Immature natural killer cell (primary cell): Measurements from ENCODE around the gene SGCG. TPM values are rescaled to one million over a fixed set of nuclear protein-coding genes. Genes with fewer than 3 reads are reported as not detected.
A peak's percentile ranks its signal among the peaks of the same experiment; 100 is the strongest.
"Not testable (repeated sequence)": the region's sequence is repeated elsewhere in the genome, so short reads cannot be mapped to it uniquely, and the experiment has no call there.

ENCODE experiments used
- DNase-seq, 3 donors: peaks; one replicate each; pipeline ENCODE4 v3.0.0; 2022; ENCODE audit warnings: mixed read lengths in 1 of 3
- H3K27ac Mint-ChIP-seq, 6 donors: one replicate each; pipeline ENCODE4 v1.8.0; 2020; ENCODE audit warnings: mixed read lengths in 6 of 6, mild to moderate bottlenecking in 5 of 6, inconsistent platforms in 4 of 6, moderate library complexity in 3 of 6
- H3K27me3 Mint-ChIP-seq, 3 donors: one replicate each; pipeline ENCODE4 v1.8.0; 2020 to 2021; ENCODE audit warnings: low read depth in 3 of 3, mild to moderate bottlenecking in 3 of 3, mixed read lengths in 3 of 3, moderate library complexity in 3 of 3, inconsistent platforms in 1 of 3
- H3K36me3 Mint-ChIP-seq, 3 donors: one replicate each; pipeline ENCODE4 v1.8.0; 2020; ENCODE audit warnings: mixed read lengths in 3 of 3, inconsistent platforms in 2 of 3, mild to moderate bottlenecking in 2 of 3
- H3K4me1 Mint-ChIP-seq, 2 donors: one replicate each; pipeline ENCODE4 v1.8.0; 2020; ENCODE audit warnings: inconsistent platforms in 2 of 2, mild to moderate bottlenecking in 2 of 2, mixed read lengths in 2 of 2, moderate library complexity in 1 of 2
- H3K4me3 Mint-ChIP-seq, 5 donors: one replicate each; pipeline ENCODE4 v1.8.0; 2020; ENCODE audit warnings: mild to moderate bottlenecking in 5 of 5, mixed read lengths in 5 of 5, inconsistent platforms in 3 of 5, moderate library complexity in 3 of 5
- H3K9me3 Mint-ChIP-seq, 6 donors: one replicate each; pipeline ENCODE4 v1.8.0; 2020; ENCODE audit warnings: mild to moderate bottlenecking in 6 of 6, mixed read lengths in 6 of 6, inconsistent platforms in 4 of 6, moderate library complexity in 3 of 6
- polyA plus RNA-seq, 3 donors: library from polyadenylated mRNA; unstranded; fragments of 300-500 nt; fragmentation: Illumina TruSeq; gene quantifications; one replicate each; pipeline ENCODE4 v1.2.3, GENCODE V29; 2021

SGCG gene
- polyA plus RNA-seq, 3 donors from 2014 or later, result not detected

DNA sequence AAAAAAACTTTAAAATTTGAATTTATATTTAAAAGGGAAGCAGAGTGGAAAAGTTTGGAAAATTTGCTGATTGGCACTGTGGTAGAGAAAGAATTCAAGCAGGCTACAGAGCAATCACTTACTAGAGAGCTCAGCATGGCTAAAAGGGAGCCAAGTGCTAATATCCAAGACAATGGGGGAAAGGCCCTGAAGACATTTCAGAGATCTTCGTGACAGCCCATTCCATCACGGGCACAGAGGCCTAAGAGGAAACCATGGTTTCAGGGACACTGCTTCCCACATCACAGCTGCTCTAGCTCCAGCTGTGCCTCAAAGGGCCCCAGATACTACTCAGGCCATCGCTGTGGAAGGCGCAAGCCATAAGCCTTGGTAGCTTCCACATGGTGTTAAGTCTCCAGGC is 73.7 kb downstream of the SGCG start:
- Mint-ChIP-seq H3K9me3 (peaks cover 0 to 22% (median 3%) of the 10 kb centered on the region in 6 donors), H3K4me3 (no peak overlapping the region), H3K4me1 (no peaks in the 10 kb centered on the region), H3K27me3 (peaks cover 0 to 3% (median 2%) of the 10 kb centered on the region in 3 donors), H3K36me3 (no peaks in the 10 kb centered on the region), H3K27ac (no peak overlapping the region)
- DNase-seq, result no peak

DNA sequence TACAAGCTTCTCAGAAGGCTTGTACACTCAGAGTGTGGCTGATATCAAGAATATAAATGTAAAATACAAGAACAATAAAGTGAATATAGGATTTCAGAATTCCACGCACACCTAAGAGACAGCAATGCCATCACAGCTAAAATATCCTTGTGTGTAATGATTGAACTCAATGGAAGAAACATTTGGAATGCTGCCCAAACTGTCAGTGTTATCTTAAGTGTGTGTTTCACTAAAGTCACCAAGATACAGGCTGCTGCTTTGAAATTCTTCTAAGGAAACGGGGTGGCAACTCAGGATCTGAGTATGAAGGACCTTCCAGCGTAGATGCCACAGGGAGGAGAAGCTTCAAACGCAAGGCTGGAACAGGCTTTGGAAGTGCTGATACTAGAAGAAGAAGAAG is 86.8 kb downstream of the SGCG start:
- Mint-ChIP-seq H3K4me1 (no peaks in the 10 kb centered on the region), H3K9me3 (no peaks in the 10 kb centered on the region), H3K36me3 (no peaks in the 10 kb centered on the region), H3K4me3 (no peak overlapping the region), H3K27ac (no peak overlapping the region), H3K27me3 (peaks cover 0 to 5% (median 3%) of the 10 kb centered on the region in 3 donors)
- DNase-seq, result no peak

DNA sequence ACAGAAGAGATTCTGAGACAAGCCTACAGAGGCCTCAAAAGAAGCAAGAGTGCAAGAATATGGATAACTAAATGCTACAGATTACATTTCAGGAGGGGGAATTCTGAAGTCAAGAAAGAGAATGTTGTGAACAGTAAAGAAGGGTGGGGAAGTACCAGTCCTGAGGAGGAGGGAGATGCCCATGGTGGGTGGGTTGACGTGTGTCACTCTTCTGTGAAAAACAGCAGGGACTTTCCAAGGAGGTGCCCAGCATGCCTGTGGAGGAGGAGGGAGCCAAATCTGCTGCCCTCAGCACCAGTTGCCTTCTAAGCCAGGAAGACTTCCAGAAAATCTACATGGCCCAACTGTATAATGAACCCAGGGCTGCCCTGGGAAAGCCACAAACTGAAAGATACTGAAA is 87.7 kb downstream of the SGCG start:
- H3K27me3 Mint-ChIP-seq, result peaks cover 3 to 5% (median 5%) of the 10 kb centered on the region in 3 donors
- no peaks in the 10 kb centered on the region for H3K9me3 Mint-ChIP-seq
- H3K36me3 Mint-ChIP-seq, result no peaks in the 10 kb centered on the region
- no peak overlapping the region for H3K27ac Mint-ChIP-seq
- no peak for DNase-seq
- no peak overlapping the region for H3K4me3 Mint-ChIP-seq
- H3K4me1 Mint-ChIP-seq, result no peaks in the 10 kb centered on the region

DNA sequence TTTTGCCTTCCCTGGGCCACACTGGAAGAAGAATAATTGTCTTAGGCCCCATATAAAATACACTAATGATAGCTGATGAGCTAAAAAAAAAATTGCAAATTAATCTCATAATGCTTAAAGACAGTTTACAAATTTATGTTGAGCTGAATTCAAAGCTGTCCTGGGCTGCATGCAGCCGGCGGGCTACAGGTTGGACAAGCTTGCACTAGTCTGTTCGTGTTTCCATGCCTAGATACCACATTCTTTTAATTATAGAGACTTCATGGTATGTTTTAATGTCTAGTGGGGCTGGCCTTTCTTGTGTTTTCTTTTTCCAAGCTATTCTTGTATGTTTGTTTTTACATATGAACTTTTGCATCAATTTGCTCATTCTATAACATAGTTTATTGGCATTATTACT is 90.6 kb downstream of the SGCG start:
- Mint-ChIP-seq H3K27ac (no peak overlapping the region), H3K27me3 (peaks cover 0 to 5% (median 3%) of the 10 kb centered on the region in 3 donors), H3K4me3 (no peak overlapping the region), H3K4me1 (no peaks in the 10 kb centered on the region), H3K9me3 (no peaks in the 10 kb centered on the region), H3K36me3 (no peaks in the 10 kb centered on the region)
- DNase-seq, result no peak

DNA sequence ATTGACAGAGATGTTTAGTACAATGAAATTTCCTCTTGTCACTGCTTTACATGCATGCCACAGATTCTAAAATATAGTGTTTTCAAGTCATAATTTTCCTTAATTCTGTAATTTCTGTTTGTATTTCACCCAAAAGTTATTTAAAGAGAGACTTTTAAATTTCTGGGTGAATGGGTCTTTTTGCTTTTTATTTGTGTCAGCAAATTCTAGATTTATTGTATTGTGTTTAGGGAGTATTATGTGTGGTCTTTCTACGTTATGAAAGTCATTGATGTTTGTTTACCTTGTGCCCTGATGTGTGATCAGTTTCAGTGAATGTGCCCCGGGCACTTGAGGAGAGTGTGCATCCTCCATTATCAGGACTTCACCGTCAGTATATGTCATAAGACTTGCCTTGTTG is 92.7 kb downstream of the SGCG start:
- peaks cover 2 to 5% (median 2%) of the 10 kb centered on the region in 3 donors for H3K27me3 Mint-ChIP-seq
- H3K36me3 Mint-ChIP-seq, result no peaks in the 10 kb centered on the region
- H3K4me3 Mint-ChIP-seq, result no peak overlapping the region
- no peaks in the 10 kb centered on the region for H3K4me1 Mint-ChIP-seq
- no peaks in the 10 kb centered on the region for H3K9me3 Mint-ChIP-seq
- no peak for DNase-seq
- no peak overlapping the region for H3K27ac Mint-ChIP-seq

DNA sequence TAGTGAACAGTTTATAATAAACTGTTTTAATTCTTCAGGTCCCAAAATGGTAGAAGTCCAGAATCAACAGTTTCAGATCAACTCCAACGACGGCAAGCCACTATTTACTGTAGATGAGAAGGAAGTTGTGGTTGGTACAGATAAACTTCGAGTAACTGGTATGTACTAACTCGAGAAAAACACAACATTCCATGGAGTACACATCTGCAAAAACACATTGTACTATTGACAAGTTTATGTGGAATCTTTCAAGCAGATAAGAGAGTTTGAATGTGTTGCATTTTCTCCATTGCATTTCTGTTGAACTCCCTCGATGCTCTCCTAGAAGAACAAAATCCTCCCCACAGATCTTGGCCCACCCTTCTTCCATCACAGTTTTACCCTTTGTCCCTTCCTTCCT is 98.5 kb downstream of the SGCG start:
- no peaks in the 10 kb centered on the region for H3K4me1 Mint-ChIP-seq
- H3K27ac Mint-ChIP-seq, result no peak overlapping the region

DNA sequence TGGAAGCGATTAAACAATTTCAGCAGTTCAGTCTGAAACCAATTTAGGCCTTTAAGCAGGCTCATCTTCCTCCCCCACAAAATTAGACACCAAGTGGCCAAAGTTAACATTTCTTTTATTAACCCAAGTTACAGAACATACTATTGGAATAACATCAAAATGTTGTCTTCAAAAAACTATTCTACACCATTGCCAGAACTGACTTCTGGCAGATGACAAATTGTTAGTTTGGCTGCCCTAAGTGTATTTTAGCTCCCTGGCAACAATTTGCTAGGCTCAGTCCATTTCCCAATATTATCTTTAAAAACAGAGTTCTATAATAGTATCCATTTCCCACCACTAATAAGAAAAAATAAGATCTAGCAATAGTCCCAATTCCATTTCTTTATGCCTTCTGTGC is 107.8 kb downstream of the SGCG start:
- Mint-ChIP-seq H3K27me3 (peaks cover 1 to 11% (median 5%) of the 10 kb centered on the region in 3 donors), H3K9me3 (no peaks in the 10 kb centered on the region)

More for the DNA sequence above, 98.5 kb downstream of the SGCG start:
- DNase-seq, result no peak
- Mint-ChIP-seq H3K27me3 (peaks cover 0 to 14% (median 2%) of the 10 kb centered on the region in 3 donors), H3K36me3 (no peaks in the 10 kb centered on the region), H3K4me3 (no peak overlapping the region), H3K9me3 (no peaks in the 10 kb centered on the region)

DNA sequence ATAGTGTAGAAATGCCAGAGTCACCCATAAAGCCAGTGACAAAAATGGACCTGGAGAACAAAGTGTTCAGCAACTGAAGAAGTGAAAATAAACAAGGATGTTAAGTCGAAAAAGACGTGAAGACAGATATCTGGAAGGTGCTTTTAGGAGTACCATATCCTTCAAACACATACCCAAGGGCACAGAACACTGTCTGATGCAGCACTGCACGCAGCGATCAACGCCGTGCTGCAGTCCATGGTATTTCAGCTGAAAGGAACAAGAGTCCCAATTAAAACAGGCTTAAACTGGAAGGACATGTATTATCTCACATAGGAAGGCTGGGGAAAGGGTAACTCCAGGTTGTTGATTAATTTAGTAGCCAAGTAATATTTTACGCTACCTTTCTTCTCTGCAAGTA is 108.2 kb downstream of the SGCG start:
- peaks cover 1 to 11% (median 5%) of the 10 kb centered on the region in 3 donors for H3K27me3 Mint-ChIP-seq
- no peaks in the 10 kb centered on the region for H3K36me3 Mint-ChIP-seq
- H3K27ac Mint-ChIP-seq, result no peak overlapping the region
- no peaks in the 10 kb centered on the region for H3K4me1 Mint-ChIP-seq
- DNase-seq, result no peak
- H3K9me3 Mint-ChIP-seq, result no peaks in the 10 kb centered on the region
- no peak overlapping the region for H3K4me3 Mint-ChIP-seq

More for the DNA sequence above, 107.8 kb downstream of the SGCG start:
- no peaks in the 10 kb centered on the region for H3K36me3 Mint-ChIP-seq
- no peak for DNase-seq
- H3K4me3 Mint-ChIP-seq, result no peak overlapping the region
- no peak overlapping the region for H3K27ac Mint-ChIP-seq
- no peaks in the 10 kb centered on the region for H3K4me1 Mint-ChIP-seq

DNA sequence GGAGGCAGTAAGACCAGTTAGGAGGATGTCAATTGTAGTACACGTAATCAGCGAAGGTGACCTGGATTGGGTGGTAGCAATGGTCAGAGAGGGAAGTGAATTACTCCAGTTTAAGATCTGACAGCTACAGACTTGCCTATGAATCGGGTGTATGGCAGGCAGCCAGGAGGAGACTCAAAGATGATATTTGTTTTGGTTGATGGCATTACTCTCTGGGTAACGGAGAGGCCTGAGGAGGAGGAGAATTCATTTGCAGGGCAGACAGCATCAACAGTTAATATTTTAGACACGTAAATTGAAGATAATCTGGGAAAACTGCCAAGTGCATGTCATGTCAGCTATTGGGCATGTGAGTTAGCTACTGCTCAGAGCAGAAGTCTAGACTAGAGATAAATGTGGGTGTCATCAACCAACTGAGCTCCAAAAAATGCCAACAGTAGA is 109.2 kb downstream of the SGCG start:
- Mint-ChIP-seq H3K27ac (no peak overlapping the region), H3K4me3 (no peak overlapping the region), H3K27me3 (peaks cover 0 to 8% (median 2%) of the 10 kb centered on the region in 3 donors), H3K36me3 (no peaks in the 10 kb centered on the region), H3K4me1 (no peaks in the 10 kb centered on the region), H3K9me3 (no peaks in the 10 kb centered on the region)
- DNase-seq, result no peak

DNA sequence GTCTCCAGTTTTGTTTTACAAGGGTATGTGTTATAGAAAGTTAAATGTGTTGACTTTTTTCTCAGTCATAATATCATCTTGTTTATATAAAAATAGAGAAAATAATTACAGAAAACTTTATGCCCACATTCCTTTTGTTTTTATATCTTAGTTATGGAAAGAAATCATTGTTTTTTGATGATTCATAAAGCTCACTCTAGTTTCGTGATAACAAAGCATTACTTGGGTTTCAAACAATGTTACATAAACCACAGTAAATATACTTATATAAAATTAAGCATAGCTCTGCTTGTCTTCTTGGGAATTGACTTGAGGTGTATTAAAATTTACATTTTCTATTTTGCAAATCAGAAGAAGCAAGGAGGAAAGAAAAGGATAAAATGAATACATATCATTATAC is 111.8 kb downstream of the SGCG start:
- peaks cover 2 to 8% (median 5%) of the 10 kb centered on the region in 3 donors for H3K27me3 Mint-ChIP-seq
- no peaks in the 10 kb centered on the region for H3K36me3 Mint-ChIP-seq
- no peaks in the 10 kb centered on the region for H3K4me1 Mint-ChIP-seq
- H3K9me3 Mint-ChIP-seq, result no peaks in the 10 kb centered on the region
- no peak overlapping the region for H3K4me3 Mint-ChIP-seq
- no peak overlapping the region for H3K27ac Mint-ChIP-seq
- DNase-seq, result no peak

DNA sequence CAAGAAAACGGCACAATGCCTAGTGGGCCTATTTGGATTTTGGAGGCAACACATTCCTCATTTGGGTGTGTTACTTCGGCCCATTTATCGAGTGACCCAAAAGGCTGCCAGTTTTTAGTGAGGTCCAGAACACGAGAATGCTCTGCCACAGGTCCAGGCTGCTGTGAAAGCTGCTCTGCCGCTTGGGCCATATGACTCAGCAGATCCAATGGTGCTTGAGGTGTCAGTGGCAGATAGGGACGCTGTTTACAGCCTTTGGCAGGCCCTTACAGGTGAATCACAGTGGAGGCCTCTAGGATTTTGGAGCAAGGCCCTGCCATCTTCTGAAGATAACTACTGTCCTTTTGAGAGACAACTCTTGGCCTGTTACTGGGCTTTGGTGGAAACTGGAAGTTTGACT is 134.1 kb downstream of the SGCG start:
- not testable (repeated sequence) for H3K9me3 Mint-ChIP-seq, H3K27me3 Mint-ChIP-seq, H3K27ac Mint-ChIP-seq, H3K4me3 Mint-ChIP-seq, DNase-seq
- Mint-ChIP-seq H3K4me1 (peaks cover 11 to 14% of the 10 kb centered on the region in 2 donors), H3K36me3 (peaks cover 17 to 25% (median 23%) of the 10 kb centered on the region in 3 donors)

DNA sequence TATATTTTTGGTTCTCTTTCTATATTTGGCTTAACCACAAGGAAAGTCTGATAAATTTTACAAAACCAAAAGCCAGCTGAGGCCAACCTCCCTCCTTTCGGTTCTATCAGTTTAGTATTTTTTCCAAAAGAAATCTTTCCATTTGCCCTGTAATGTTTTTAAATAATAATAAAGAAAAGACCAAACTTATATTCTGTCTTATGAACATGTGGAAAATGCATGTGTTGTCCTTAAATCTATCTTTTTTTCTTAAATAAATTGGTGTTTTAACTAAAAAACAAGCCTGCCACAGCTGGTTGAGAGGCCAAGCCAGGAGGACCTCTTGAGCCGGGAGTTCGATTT is 139.1 kb downstream of the SGCG start:
- Mint-ChIP-seq H3K4me3 (peak overlapping the region in 4 of 5 donors; percentile 19 to 67 (median 40)), H3K27me3 (peaks cover 0 to 4% (median 2%) of the 10 kb centered on the region in 3 donors), H3K9me3 (no peaks in the 10 kb centered on the region), H3K36me3 (peaks cover 0 to 5% (median 3%) of the 10 kb centered on the region in 3 donors), H3K4me1 (peaks cover 33 to 41% of the 10 kb centered on the region in 2 donors), H3K27ac (peak overlapping the region; percentile 21 to 95 (median 79))
- no peak for DNase-seq

DNA sequence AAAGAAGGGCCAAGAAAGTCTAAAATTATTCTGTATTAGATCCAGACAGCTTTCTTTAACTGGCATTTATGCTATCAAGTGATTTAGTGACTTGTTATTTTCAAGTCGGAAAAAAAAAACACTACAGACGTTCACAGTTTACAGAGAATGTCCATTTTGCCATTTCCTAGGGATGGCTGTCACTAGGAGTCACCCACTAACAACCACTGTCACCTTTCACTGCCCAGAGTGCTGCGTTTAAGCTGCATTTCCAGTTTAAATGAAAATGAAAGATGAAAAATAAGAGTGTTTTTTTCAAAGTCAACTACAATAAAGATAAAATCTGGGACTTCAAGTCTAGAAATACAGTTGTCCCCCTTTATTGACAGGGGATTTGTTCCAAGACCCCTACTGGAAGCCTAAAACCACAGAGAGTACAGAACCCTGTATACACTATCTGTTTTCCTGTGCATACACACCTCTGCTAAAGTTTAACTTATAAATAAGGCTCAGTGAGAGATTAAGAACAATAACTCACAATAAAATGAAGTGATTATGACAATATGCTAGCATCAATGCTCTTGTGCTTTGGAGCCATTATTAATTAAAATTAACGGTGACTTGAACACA is 140.3 kb downstream of the SGCG start:
- peaks cover 33 to 41% of the 10 kb centered on the region in 2 donors for H3K4me1 Mint-ChIP-seq
- H3K4me3 Mint-ChIP-seq, result peak overlapping the region; percentile 97 to 98 (median 97)
- no peaks in the 10 kb centered on the region for H3K9me3 Mint-ChIP-seq
- peaks cover 0 to 4% (median 2%) of the 10 kb centered on the region in 3 donors for H3K27me3 Mint-ChIP-seq
- H3K36me3 Mint-ChIP-seq, result peaks cover 0 to 5% (median 0%) of the 10 kb centered on the region in 3 donors
- H3K27ac Mint-ChIP-seq, result peak overlapping the region; percentile 91 to 96 (median 93)
- DNase-seq, result peak; percentile 21 to 32 (median 28)

DNA sequence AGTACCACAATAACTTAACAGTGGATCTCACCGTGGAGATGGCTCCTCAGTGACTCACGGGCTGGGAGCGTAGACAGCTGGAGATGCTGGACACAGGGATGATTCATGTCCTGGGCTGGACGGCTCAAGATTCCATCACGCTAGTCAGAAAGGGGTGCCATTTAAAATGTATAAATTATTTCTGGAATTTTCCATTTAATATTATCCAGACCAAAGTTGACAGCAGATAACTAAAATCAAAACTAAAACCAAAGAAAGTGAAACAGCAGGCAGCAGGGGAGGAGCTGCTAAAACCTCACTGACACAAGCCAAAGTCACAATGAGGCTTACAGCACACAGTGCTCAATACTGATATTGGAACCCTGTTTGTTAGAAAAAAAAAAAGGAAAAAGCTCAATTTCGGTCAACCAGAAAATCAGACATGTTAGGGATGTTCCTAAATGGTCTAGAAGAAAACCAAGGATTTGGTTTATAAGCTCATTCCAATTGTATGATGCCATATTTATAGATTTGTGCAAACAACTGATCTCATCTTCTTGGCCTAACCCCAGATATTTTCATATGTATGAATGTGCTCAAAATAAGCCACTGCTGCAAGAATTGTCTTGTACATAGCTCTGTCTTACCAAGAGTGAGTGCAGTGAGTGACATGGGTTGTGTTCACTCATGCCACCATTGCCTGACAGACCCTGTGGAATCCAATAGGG is 140.9 kb downstream of the SGCG start:
- Mint-ChIP-seq H3K36me3 (peaks cover 0 to 5% (median 0%) of the 10 kb centered on the region in 3 donors), H3K4me3 (peak overlapping the region; percentile 97 to 98 (median 97)), H3K9me3 (no peaks in the 10 kb centered on the region), H3K4me1 (peaks cover 33 to 41% of the 10 kb centered on the region in 2 donors), H3K27ac (peak overlapping the region; percentile 91 to 96 (median 93)), H3K27me3 (peaks cover 0 to 4% (median 2%) of the 10 kb centered on the region in 3 donors)
- peak; percentile 31 to 45 (median 36) for DNase-seq
